ENCODE measurements around the gene APMAP. TPM values are rescaled to one million over a fixed set of nuclear protein-coding genes. Genes with fewer than 3 reads are reported as not detected.

The APMAP gene
- total and polyA plus RNA-seq, 10 of the 15 experiments (the other 5 are each of a cell fraction or from before 2014, with no cell fraction given) = 12.1 to 60.2 (median 32.7) TPM

DNA sequence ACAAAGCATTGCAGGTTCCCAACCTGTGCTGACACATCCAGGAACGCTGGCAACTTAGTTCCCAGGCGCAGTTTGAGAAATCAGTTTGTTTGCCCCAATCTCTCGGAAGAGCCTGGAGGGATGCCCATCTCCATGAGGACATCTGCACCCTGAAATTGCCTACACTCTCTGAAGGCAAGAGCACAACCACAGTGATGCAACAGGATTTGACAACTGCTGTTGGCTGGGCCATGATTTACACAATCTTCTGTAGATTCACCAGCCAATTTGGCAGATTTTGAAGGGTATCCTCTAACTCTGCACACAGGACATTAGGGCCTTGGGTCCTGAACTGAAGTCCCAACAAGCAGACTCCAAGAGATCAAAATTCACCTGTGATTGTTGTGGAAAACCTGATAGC lies 3.4 kb downstream of the APMAP start:
- H2AFZ ChIP-seq (ENCODE audit: control insufficient read depth, low read depth, low read length) = no peak overlapping the region
- ChIA-PET CTCF (interaction anchor here (1.1 to 13.8 kb wide), 2 partner anchors 71 to 418 kb away, joined by 3 to 244 read pairs; partner anchors contain the start of genes ACSS1 and GINS1), POLR2A (interaction anchor here (1.2 kb wide), 1 partner anchor 76 kb away, joined by 3 read pairs; no protein-coding TSS in a partner anchor), SMC1A (ENCODE audit: uncharacterized antibody, unreplicated experiment) (interaction anchor here (0.9 to 1.4 kb wide), 4 partner anchors 11 to 406 kb away, joined by 3 to 4 read pairs (median 4); no protein-coding TSS in a partner anchor), RAD21 (ENCODE audit: unreplicated experiment) (interaction anchor here (1.1 kb wide), 1 partner anchor 410 kb away, joined by 3 read pairs; no protein-coding TSS in a partner anchor)
- ATAC-seq (no peak), DNase-seq (ENCODE audit: low read depth, low spot score) (no peak), FAIRE-seq (no peak)
- intact Hi-C loops (cut with micrococcal nuclease; ENCODE audit: unreplicated experiment) (no loop called here), in situ Hi-C loops (cut with MboI) (no loop called here)
- H3K9me3 ChIP-seq (replicated peaks; ENCODE audit: control insufficient read depth, insufficient read depth, low read length) = no peaks in the 10 kb centered on the region
- H3K4me1 ChIP-seq (ENCODE audit: control insufficient read depth, insufficient read depth, low read length) = peaks cover 7% of the 10 kb centered on the region; the same call in 1 of the 2 replicates
- no peak overlapping the region for H3K27ac ChIP-seq (ENCODE audit: control insufficient read depth, insufficient read depth)
- no peaks in the 10 kb centered on the region for H3K27me3 ChIP-seq (replicated peaks in 1 of 2; ENCODE audit: control insufficient read depth in 2 of 2, insufficient read depth in 2 of 2, low read length in 1 of 2)
- peak overlapping the region; percentile 21 for H3K4me2 ChIP-seq (ENCODE audit: control insufficient read depth, insufficient read depth)
- 98% methylated on average over 3 of the region's 3 CpGs for WGBS (ENCODE audit: insufficient coverage, insufficient replicate concordance, low lambda C conversion rate, missing lambda C conversion rate)
- no TSS peak for BruUV-seq (replicated peaks)
- no peak for TF ChIP-seq ZNF24 (IDR thresholded peaks at IDR 0.05)
- TF ChIP-seq, protein P1, sequence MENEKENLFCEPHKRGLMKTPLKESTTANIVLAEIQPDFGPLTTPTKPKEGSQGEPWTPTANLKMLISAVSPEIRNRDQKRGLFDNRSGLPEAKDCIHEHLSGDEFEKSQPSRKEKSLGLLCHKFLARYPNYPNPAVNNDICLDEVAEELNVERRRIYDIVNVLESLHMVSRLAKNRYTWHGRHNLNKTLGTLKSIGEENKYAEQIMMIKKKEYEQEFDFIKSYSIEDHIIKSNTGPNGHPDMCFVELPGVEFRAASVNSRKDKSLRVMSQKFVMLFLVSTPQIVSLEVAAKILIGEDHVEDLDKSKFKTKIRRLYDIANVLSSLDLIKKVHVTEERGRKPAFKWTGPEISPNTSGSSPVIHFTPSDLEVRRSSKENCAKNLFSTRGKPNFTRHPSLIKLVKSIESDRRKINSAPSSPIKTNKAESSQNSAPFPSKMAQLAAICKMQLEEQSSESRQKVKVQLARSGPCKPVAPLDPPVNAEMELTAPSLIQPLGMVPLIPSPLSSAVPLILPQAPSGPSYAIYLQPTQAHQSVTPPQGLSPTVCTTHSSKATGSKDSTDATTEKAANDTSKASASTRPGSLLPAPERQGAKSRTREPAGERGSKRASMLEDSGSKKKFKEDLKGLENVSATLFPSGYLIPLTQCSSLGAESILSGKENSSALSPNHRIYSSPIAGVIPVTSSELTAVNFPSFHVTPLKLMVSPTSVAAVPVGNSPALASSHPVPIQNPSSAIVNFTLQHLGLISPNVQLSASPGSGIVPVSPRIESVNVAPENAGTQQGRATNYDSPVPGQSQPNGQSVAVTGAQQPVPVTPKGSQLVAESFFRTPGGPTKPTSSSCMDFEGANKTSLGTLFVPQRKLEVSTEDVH (IDR thresholded peaks at IDR 0.05; ENCODE audit: low read depth, partially characterized antibody) = no peak
- TF ChIP-seq TCF12 (IDR thresholded peaks at IDR 0.05; ENCODE audit: low read depth, low read length) = no peak
- no peak for TF ChIP-seq PBX3 (IDR thresholded peaks at IDR 0.05; ENCODE audit: insufficient replicate concordance, low read depth, low read length)
- no peak for TF ChIP-seq SMC3 (IDR thresholded peaks at IDR 0.05; ENCODE audit: borderline replicate concordance, low read length)
- no peak for TF ChIP-seq SKIL (IDR thresholded peaks at IDR 0.05; ENCODE audit: low read depth, poor library complexity, severe bottlenecking)
- no peak for TF ChIP-seq SMAD5 (IDR thresholded peaks at IDR 0.05; ENCODE audit: low read depth)
- no peak for TF ChIP-seq MTA2 (IDR thresholded peaks at IDR 0.05; ENCODE audit: low read depth)
- TF ChIP-seq NR2F1 (conservative IDR thresholded peaks at IDR 0.05) = no peak
- TF ChIP-seq, protein P2, sequence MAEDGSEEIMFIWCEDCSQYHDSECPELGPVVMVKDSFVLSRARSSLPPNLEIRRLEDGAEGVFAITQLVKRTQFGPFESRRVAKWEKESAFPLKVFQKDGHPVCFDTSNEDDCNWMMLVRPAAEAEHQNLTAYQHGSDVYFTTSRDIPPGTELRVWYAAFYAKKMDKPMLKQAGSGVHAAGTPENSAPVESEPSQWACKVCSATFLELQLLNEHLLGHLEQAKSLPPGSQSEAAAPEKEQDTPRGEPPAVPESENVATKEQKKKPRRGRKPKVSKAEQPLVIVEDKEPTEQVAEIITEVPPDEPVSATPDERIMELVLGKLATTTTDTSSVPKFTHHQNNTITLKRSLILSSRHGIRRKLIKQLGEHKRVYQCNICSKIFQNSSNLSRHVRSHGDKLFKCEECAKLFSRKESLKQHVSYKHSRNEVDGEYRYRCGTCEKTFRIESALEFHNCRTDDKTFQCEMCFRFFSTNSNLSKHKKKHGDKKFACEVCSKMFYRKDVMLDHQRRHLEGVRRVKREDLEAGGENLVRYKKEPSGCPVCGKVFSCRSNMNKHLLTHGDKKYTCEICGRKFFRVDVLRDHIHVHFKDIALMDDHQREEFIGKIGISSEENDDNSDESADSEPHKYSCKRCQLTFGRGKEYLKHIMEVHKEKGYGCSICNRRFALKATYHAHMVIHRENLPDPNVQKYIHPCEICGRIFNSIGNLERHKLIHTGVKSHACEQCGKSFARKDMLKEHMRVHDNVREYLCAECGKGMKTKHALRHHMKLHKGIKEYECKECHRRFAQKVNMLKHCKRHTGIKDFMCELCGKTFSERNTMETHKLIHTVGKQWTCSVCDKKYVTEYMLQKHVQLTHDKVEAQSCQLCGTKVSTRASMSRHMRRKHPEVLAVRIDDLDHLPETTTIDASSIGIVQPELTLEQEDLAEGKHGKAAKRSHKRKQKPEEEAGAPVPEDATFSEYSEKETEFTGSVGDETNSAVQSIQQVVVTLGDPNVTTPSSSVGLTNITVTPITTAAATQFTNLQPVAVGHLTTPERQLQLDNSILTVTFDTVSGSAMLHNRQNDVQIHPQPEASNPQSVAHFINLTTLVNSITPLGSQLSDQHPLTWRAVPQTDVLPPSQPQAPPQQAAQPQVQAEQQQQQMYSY (CRISPR knock-in tag; IDR thresholded peaks at IDR 0.05) = no peak
- no peaks in the 10 kb centered on the region; a peak in 1 of 4 replicates for H3K36me3 ChIP-seq (ENCODE audit: control insufficient read depth in 2 of 2, insufficient read depth in 2 of 2, low read length in 1 of 2)
- H4K20me1 ChIP-seq (ENCODE audit: control insufficient read depth, insufficient read depth) = no peaks in the 10 kb centered on the region
- no peak overlapping the region for H3K9ac ChIP-seq (ENCODE audit: control insufficient read depth, insufficient read depth, low read length)
- H3K79me2 ChIP-seq (ENCODE audit: control insufficient read depth, insufficient read depth, low read length) = peaks cover 42% of the 10 kb centered on the region
- no peak overlapping the region for H3K4me3 ChIP-seq
